GM21576 (cell line): ENCODE data around the gene PHF14.

ENCODE experiments used
- ATAC-seq: cut with Tn5 transposase; IDR thresholded peaks from one replicate; pipeline ENCODE4 v1.9.1; 2021; ENCODE audit warnings: mild to moderate bottlenecking, moderate library complexity; ENCODE audit not compliant: unreplicated experiment

The PHF14 gene

DNA sequence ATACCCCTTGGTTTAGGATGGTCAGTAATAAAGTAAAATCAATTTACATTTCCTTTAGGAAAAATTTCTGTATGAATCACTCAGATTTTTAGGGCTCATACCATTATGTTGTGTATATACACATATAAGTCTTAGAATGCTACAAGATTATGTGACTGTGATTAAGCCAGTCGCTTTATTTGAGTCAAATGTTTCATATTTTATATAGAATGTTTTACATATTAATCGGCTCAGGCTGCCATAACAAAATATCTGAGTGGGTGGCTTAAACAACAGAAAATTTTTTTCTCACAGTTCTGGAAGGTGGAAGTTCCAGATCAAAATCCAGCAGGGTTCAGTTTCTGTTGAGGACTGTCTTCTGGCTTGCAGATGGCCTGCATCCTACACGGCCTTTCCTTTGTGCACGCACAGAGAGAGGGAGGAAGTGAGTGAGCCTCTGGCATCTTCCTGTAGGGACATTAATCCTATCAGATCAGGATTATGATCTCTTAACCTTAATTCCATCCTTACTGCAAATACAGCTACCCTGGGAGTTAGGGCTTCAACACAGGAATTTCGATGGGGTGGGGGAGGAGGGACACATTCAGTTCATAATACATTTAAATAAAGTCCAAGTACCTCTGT, 198.0 kb downstream of the PHF14 start:
- no peak for ATAC-seq

DNA sequence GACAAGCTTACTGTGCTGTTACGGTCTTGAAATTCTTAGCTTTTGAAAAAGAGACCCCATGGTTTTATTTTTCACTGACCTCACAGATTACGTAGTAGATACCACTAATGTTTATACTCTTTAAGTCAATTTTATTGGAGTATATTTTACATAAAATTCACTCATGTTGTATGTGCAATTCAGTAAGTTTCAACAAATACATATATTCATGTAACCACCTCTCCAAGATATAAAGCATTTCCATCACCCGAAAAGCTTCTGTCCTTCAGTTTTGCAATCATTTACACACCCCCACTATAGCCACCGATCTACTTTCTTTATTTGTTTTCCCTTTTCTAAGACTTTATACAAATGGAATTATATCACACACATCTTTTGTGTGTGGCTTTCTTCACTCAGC, 199.2 kb downstream of the PHF14 start:
- ATAC-seq, result no peak

DNA sequence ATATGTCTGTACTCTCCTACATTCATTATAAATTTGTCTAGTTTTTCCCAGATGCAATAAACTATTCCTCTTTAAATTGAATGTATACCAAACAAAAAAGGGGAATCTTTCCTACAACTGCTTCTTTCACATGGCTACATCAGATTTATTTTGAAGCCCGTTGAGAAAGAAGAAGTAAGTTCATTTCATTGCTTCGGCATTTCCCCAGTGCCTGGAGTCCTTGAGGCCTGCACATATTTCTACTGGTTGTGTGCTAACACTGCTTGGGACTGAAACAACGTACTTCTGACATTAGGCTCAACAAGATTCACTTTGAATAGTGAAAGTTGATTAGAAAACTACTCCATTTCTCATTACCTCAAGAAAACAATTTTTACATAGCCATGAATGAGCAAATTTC, 201.7 kb downstream of the PHF14 start:
- ATAC-seq, result no peak

DNA sequence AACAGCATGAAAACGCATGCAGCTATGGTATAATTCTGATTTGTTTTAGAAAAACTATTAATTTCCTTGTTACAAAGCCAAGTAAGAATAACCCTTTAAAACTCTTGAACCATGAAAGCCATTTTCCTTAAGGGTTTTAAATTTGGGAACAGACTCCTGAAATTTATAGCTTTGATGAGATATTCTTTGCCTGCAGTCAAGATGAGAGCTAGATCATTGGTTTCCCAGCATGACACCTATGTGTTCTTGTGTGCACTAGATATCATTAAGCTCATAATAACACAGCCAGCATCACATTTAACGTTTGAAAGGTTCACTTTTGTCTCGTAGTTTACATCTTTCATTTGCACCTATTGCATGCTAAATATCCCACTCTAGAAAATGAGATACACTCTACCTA, 202.2 kb downstream of the PHF14 start:
- ATAC-seq, result no peak

DNA sequence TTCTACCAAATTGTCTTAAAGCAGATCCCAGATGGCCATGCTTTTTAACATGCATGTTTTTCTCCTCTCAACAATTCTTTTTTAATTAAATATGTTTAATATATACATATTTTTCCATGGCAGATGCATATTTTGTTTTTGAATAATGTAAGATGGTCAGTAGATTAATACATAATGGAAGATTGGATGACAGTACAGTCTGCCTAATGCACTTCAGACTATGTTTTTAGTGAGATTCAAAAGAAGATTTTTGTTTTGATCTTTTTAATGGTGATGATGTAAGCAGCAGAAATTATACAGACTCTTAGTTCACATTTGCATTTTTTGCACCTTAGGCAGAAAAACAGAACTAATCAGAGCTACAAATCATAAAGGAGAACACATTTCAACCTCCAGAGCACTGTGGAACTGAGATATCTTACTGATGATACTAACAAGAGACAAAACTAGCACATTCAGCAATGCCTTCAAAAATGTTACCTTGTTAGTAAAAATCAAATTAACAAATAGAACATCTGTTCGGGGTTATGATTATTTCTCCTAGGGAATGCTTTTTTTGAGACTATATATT, 203.4 kb downstream of the PHF14 start:
- no peak for ATAC-seq

DNA sequence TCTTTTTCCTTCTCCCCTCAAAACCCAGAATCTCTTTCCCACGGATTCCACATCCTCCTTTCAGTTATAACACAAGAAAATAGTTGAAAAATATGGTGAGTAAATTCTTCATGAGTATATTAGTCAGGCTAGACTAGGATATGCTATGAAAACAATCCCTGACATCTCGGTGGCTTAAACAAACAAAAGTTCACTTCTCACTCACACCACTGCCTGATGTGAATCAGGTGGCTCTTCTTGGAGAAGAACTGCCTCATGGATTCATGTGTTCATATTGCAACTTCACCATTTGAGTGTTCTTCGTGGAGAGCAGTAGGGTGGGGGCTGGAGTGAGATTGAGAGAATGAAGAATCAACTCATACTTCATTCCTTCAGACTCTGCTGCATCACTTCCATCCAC, 204.1 kb downstream of the PHF14 start:
- no peak for ATAC-seq

DNA sequence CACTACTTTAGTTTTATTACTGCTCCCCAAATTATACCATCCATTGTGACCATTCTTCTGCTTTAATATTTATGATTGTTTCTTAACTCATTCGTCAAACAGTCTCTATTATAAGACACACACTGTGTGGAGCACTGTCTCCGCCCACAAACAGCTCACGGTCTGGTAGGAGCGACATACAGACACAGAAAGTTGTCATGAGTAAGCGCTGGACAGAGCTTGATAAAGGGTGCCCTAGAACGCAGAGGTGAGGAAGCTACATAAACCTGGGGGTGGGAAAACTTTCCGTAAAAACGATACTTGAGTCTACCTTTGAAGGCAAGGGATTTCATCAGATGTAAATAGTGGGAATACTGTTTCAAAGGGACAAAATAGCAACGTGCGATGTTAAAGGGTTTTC, 207.9 kb downstream of the PHF14 start:
- no peak for ATAC-seq

DNA sequence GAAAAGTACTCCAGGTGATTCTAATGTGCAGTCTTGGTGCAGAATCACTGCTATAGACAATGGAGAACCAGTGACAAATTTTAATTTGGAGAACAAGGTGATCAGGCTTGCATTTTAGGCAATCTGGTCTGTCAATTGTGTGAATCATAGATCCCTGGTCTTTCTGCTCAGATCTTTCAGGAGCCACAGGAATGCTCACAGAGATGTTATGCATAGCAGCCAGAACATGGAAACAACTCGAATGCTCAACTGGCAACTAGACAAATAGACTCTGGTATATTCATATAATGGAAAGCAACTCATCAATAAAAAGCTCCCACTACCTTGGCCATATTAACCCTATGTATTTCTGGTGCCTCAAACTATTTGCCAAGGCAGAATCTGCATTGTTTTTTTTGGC, 209.1 kb downstream of the PHF14 start:
- ATAC-seq, result no peak

DNA sequence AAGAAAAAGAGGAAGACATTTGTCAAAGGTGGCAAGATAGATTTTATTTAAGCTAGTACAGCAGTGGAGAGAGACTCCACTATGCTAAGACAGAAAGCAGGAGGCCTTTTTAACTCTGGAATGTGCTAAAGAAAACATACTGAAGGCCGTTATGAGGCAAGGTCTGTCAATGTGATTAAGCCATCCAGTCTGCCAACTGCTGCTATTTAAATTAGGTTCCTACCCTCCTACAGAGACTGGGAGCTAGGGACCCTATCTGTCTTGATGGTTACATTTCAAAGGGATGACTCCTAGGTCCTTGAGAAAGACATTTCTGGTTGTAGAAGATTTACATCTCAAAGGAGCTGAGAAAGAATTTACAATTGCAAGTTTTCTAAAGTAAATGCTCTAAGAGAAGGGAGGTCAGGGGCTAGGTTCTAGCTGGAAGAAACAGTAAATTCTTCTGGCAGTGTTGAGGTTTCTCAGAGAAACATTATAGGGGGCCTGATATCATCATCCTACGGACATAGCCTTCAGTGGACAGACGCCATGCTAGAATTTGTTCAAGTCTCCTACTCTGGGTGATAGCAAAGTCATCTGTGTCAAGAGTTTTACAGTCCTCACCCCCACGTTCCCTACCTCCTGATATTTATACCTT, 211.6 kb downstream of the PHF14 start:
- no peak for ATAC-seq

DNA sequence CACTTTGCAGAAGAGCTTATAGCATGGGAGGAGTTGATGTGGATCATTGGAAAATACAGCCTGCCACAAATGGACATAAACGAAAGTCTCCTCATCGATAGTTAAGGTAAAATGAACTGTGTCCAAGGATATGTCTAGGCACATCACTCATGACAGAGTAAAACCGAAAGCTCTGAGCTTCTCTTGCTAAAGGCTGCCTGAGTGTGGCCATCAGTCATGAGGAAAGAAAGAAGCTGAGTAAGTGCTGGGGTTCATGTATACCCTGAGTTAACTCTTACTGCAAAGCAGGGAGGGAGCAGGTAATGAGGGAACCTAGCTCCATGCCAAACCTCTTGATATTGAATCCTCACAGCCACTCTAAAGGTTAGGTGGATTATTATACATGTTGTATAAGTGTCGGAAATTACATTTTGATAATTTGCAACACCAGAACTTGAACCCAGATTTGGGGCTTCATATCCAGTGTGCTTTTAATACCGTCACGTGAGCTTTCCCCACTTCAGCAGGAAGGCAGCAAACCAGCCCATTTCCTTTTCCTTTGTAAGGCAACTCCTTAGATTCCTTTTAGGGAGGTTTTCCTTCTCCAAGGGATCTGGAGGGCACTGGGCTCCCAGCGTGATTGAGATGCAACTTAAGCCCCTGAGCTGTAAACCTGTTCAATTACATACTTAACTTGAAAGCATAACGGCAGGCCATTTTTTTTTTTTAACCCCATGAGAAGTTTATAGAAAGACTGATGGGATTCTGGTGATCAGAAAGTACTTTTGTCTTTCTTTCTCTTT, 215.0 kb downstream of the PHF14 start:
- no peak for ATAC-seq

DNA sequence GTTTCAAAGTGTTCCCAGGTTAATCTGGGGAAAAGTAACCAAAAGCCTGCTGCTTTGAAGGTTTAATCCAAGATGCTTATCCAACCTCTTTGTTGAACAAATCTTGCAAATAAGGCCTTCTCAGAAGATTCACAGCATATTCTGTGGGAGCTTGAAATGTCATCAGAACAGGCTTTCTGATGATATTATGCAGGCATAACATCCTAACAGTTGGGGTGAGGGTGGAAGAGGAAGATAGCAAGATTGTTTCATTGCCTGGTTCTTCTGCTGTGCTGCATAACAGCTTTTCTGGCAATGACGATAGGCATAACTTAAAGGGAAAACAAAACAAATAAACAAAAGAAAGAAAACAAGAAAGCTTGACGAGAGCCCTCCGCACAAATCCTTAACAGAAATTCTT, 217.4 kb downstream of the PHF14 start:
- ATAC-seq, result no peak

DNA sequence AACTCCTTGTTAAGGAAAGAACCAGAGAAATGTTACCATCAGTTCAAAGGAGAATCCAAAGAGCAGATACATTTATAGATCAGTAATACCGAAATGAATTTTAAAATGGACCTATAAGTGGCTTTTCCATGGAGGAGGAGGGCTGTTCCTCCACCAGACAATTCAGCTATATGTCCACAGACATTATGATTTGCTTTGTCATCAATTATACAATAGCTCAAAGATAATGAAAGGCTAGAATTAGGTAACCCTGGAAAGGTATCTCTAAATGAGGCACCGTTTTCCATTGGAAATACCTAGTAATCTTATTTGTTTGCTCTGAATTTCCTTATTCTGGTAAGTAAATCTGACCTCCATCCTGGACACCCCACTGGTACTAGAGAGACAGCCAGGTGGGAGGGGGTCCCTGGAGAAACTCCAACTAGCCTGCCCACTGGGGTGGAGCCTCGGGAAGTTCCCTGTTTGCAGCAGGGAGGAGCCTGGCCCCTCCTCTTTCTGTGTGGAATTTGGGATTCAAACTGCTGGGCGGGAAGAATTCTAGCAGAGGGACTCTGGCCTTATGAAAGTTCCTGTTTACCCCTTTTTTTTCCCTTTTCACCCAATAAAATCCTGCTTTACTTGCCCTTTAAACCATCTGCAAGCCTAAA, 218.0 kb downstream of the PHF14 start:
- no peak for ATAC-seq

DNA sequence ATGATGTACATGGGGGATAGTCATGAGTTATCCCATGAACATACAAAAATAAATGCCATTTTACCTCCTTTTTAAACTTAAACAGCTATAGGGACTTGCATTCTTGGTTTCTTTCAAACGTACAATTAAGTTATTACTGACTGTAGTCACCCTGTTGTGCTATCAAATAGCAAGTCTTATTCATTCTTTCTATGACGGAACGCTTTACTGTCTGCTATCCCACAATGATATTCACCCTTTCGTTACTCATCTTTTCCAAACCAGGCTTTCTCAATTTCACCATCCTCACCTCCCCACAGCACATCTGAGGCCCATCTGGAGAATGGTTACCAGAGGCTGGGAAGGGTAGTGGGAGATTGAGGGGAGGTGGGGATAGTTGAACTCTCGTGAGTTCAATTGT, 218.8 kb downstream of the PHF14 start:
- no peak for ATAC-seq

DNA sequence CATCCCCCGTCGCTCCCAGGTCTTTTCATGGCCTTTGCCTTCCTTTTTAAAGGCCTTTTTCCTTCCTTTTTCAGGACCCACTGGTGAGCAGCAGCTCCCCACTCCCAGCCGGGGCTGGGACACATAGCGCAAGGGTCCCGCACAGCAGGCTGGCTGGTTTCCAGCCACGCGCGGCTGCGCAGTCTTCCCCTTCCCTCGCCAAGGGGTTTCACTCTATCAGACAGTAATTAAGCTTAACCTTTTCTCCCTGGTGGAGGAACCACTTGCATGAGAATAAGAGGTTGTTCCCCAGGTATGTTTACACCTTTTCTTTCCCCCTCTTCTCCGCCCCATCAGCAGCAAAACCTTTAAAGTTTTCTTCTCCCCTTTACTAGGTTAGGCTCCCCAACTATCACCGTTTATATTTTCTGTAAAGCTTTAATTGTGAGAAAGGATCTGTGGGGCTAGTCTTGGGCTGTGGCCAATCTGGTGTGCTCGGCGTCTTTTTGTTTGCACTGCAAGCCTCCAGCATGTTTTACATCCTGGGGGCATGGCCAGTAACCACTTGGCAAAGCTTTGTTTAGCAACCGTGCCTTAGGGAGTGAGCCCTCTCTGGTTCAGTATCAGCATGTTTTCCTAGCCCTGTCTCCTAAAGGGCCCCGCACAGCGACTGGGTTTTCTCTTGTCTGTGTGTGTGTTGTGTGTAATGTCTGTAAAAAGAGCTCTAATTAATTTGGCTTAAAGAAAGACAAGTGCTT, 219.6 kb downstream of the PHF14 start:
- no peak for ATAC-seq

DNA sequence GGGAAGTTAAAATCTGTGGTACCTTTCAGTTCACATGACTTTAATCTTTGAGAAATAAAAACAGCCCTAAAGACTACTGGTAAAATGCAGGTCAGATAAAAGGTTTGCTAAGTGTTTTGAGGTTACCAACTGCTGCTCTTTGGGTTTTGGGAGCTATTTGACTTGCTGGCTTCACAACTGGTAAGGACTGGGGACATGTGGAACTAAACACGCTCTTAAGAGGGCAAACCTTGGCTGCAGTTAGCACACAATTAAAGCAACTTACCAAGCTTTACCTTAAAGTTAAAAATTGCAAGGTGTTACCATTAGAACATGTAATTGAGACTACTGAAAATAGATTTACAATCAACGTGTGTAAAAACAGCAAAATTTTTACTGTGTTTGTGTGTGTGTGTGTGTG, 220.2 kb downstream of the PHF14 start:
- no peak for ATAC-seq

DNA sequence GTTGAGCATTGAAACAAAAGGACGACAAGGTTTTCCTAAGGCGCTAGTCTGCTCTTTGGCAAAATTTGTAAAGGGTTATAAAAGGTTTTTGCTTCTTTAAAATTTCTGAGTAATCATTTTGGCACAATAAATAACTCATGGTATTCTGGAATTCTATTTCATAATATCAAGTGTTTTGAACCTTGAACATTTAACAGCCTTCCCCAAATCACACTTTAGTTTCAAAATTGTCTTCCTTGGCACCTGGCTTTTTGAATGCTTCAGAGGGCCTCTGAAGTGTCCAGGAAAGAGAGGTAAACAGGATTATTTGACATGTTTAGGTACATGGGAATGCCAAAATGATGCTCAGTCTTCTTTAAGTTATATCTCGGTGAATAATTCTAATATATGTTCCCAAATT, 220.8 kb downstream of the PHF14 start:
- no peak for ATAC-seq

DNA sequence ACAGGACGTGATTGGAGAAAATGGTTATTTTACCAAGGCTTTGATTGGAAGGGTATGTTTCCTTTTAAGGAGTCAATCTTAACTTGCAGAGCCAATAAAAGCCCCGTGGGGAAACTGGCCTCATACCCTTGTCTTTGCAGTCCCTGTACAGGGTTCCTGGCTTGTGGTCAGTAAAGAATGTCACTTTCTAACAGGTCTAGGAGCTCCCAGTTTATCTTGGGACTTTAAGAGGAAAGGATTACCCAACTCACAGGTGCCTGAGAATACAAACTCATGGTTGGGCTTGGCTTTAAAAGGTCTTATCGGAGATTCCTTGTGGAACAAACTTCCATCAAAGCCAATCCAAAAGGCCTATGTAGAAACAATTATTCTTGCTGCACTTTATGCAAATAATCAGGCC, 221.8 kb downstream of the PHF14 start:
- no peak for ATAC-seq

DNA sequence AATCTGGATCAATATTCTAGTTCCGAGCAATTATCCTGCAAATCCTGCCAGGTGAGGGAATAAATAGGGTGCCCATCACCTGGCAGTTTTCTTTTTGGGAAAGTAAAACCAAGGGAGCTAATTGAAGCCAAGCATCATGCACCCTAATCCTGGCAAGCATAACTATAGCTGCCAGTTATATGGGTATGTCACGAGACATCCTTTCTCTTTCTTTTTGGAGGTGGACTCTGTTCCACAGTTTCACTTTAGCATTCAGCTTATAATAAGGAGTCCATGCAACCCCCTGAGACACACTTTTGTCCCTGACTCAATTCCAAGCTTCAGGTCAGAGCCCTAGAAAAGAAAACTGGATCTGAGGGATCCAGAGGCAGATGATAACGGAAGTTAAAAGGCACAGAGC, 222.5 kb downstream of the PHF14 start:
- ATAC-seq, result no peak

DNA sequence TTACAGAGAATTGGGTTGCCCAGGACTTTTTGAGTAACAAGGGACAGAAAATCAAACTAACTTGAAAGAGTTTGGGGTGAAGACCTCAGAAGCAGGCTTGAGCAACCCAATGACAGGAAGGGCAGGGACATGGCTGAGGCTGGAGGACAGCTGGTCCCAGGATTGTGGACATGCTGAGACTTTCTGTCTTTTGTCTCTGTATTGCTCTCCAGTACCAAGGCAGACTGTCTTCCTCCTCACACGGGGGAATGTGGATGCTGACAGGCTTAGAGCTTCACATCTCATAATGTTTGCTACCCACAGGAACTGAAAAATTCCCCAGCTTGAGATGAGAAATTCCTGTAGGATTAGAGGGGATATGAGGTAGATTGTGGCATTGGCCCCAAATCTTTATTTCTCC, 229.6 kb downstream of the PHF14 start:
- ATAC-seq, result no peak

DNA sequence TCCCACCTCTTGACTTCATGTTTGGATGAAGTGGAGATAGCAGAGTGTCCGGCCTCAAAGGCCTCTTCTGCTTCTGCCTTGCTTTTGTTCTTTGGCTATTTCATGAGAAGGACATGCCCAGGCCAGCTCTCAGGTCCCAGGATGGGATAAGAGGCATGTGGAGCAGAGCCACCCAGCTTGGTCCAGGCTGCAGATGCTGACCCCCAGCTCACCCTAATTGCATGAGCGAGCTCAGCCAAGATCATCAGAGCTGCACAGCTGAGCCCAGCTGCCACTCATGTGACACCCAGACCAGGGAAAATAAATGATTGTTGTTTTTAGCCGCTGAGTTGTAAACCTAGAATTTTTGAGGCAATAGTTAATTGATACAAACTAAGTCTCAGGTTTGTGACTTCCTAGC, 230.0 kb downstream of the PHF14 start:
- ATAC-seq, result no peak
